Measurements from ENCODE around the gene LRRK1. TPM values are rescaled to one million over a fixed set of nuclear protein-coding genes. Genes with fewer than 3 reads are reported as not detected.
A peak's percentile ranks its signal among the peaks of the same experiment; 100 is the strongest.

LRRK1 gene
- total and polyA plus RNA-seq, 2 experiments from 2014 or later: 2.6 to 4.5 TPM

- Histone ChIP-seq H3K27me3 (ENCODE audit: insufficient read depth) (no peaks in the 10 kb centered on the region), H3K4me1 (ENCODE audit: insufficient read depth) (no peaks in the 10 kb centered on the region; the same call in 1 of the 2 replicates), H3K27ac (ENCODE audit: low read depth) (no peak overlapping the region), H3K9me2 (ENCODE audit: insufficient read depth) (no peaks in the 10 kb centered on the region), H3F3A (replicated peaks; ENCODE audit: low read depth) (no peaks in the 10 kb centered on the region), H2AFZ (peak overlapping the region; percentile 18; the same call in 1 of the 2 replicates), H3K79me2 (replicated peaks; ENCODE audit: insufficient read depth) (no peaks in the 10 kb centered on the region), H3K4me3 (no peak overlapping the region), H3K4me2 (no peak overlapping the region), H3K36me3 (ENCODE audit: insufficient read depth) (no peaks in the 10 kb centered on the region), H4K20me1 (replicated peaks; ENCODE audit: insufficient read depth) (no peaks in the 10 kb centered on the region)
- TF ChIP-seq JUNB (IDR thresholded peaks at IDR 0.05; ENCODE audit: unreplicated experiment) (no peak), POLR2AphosphoS5 (IDR thresholded peaks at IDR 0.05; ENCODE audit: low read depth) (no peak), REST (IDR thresholded peaks at IDR 0.05; ENCODE audit: unreplicated experiment) (no peak), EZH2phosphoT487 (IDR thresholded peaks at IDR 0.05; ENCODE audit: unreplicated experiment) (no peak)
- Mint-ChIP-seq H3K4me3 (no peak overlapping the region), H3K4me1 (peaks cover 20% of the 10 kb centered on the region), H3K27ac (no peak overlapping the region), H3K36me3 (ENCODE audit: low read depth) (no peaks in the 10 kb centered on the region), H3K9me3 (no peaks in the 10 kb centered on the region), H3K27me3 (ENCODE audit: insufficient read depth, low read depth, poor library complexity) (peaks cover 11% of the 10 kb centered on the region)
- DNase-seq (ENCODE audit: low spot score) (peak; percentile 61), ATAC-seq (peak; percentile 93)
Measured at GRCh38 chr15:100891307-100892012, 27.7 kb upstream of the LRRK1 start.

GRCh38 chr15:100892013-100892355, 27.2 kb upstream of the LRRK1 start:
- Histone ChIP-seq H3K4me2 (no peak overlapping the region), H3K79me2 (replicated peaks; ENCODE audit: insufficient read depth) (no peaks in the 10 kb centered on the region), H3K4me1 (ENCODE audit: insufficient read depth) (no peaks in the 10 kb centered on the region; the same call in 1 of the 2 replicates), H3K27me3 (ENCODE audit: insufficient read depth) (no peaks in the 10 kb centered on the region), H3K9me2 (ENCODE audit: insufficient read depth) (no peaks in the 10 kb centered on the region), H3F3A (replicated peaks; ENCODE audit: low read depth) (no peaks in the 10 kb centered on the region), H4K20me1 (replicated peaks; ENCODE audit: insufficient read depth) (no peaks in the 10 kb centered on the region), H3K4me3 (no peak overlapping the region), H2AFZ (peak overlapping the region; percentile 18; the same call in 1 of the 2 replicates), H3K36me3 (ENCODE audit: insufficient read depth) (no peaks in the 10 kb centered on the region), H3K27ac (ENCODE audit: low read depth) (no peak overlapping the region)
- ATAC-seq: peak; percentile 17; the same call in 2 of the 3 replicates
- Mint-ChIP-seq H3K36me3 (ENCODE audit: low read depth) (no peaks in the 10 kb centered on the region), H3K9me3 (no peaks in the 10 kb centered on the region), H3K4me1 (peaks cover 20% of the 10 kb centered on the region), H3K4me3 (no peak overlapping the region), H3K27ac (no peak overlapping the region), H3K27me3 (ENCODE audit: insufficient read depth, low read depth, poor library complexity) (peaks cover 9% of the 10 kb centered on the region)
- no peak for DNase-seq (ENCODE audit: low spot score)
- TF ChIP-seq ZNF114 (CRISPR knock-in tag; IDR thresholded peaks at IDR 0.05) (no peak), JUNB (IDR thresholded peaks at IDR 0.05; ENCODE audit: unreplicated experiment) (no peak), STAT1 (IDR thresholded peaks at IDR 0.05; ENCODE audit: unreplicated experiment) (no peak), CREB1 (CRISPR knock-in tag; IDR thresholded peaks at IDR 0.05; ENCODE audit: low read depth) (no peak), ZNF331 (CRISPR knock-in tag; IDR thresholded peaks at IDR 0.05; ENCODE audit: low read depth) (no peak), REST (IDR thresholded peaks at IDR 0.05; ENCODE audit: unreplicated experiment) (no peak)
- TF ChIP-seq, protein P1, sequence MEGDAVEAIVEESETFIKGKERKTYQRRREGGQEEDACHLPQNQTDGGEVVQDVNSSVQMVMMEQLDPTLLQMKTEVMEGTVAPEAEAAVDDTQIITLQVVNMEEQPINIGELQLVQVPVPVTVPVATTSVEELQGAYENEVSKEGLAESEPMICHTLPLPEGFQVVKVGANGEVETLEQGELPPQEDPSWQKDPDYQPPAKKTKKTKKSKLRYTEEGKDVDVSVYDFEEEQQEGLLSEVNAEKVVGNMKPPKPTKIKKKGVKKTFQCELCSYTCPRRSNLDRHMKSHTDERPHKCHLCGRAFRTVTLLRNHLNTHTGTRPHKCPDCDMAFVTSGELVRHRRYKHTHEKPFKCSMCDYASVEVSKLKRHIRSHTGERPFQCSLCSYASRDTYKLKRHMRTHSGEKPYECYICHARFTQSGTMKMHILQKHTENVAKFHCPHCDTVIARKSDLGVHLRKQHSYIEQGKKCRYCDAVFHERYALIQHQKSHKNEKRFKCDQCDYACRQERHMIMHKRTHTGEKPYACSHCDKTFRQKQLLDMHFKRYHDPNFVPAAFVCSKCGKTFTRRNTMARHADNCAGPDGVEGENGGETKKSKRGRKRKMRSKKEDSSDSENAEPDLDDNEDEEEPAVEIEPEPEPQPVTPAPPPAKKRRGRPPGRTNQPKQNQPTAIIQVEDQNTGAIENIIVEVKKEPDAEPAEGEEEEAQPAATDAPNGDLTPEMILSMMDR (conservative IDR thresholded peaks at IDR 0.05; ENCODE audit: low read depth in 2 of 2): no peak

Data from GM23338 (cell line).